ENCODE data around the gene PLAU. TPM values are rescaled to one million over a fixed set of nuclear protein-coding genes. Genes with fewer than 3 reads are reported as not detected.

The PLAU gene
- total RNA-seq, 1 donor from 2014 or later: 90.2 TPM

DNA sequence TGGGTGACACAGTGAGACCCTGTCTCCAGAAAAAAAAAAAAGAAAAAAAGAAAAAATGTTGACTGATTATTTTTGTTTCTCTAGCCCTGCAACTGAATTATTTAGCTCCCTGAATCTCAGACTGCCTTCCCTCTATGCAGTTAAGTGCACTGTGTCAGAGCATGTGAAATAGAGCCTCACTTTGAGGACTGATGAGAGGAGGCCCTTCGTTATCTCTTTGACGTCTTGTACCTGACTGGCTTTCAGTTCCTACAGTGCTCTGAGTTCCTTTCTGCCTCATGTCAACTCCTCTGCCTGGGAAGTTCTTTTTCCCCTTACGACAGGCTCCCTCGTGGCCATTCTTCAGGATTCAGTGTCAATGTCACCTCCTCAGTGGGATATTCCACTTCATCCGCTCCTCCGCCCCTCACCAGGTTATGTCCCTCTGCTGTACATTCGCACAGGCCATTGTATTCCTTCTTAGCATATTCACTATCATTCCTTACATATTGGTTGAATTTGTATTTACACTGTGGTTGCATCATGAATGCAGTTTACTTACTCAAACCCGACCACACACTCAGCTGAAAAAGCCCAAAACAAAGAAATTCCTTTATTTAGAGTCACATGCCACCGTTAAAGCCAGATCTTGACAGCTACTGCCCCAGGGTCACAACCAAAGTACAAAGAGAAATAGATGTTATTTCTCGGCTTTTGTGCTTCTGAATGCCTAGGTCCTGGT lies 18.5 kb upstream of the PLAU start:
- no peak overlapping the region for H3K27ac ChIP-seq (ENCODE audit: low read depth, low read length)
- no peaks in the 10 kb centered on the region for H3K79me2 ChIP-seq (ENCODE audit: insufficient read depth, low read length)
- no peaks in the 10 kb centered on the region for H3K9me3 ChIP-seq (ENCODE audit: insufficient read depth, low read depth, low read length)
- H3K4me1 ChIP-seq (ENCODE audit: insufficient read depth, low read length): peaks cover 45% of the 10 kb centered on the region
- H3K36me3 ChIP-seq (ENCODE audit: insufficient read depth, low read length): no peaks in the 10 kb centered on the region
- no peak overlapping the region for H3K4me3 ChIP-seq (ENCODE audit: insufficient read depth, low read depth, low read length)
- Mint-ChIP-seq H3K36me3 (ENCODE audit: low read depth, unreplicated experiment) (peaks cover 3% of the 10 kb centered on the region), H3K4me1 (ENCODE audit: low read depth, unreplicated experiment) (peaks cover 43% of the 10 kb centered on the region), H3K27me3 (ENCODE audit: low read depth, unreplicated experiment) (no peaks in the 10 kb centered on the region), H3K27ac (ENCODE audit: unreplicated experiment) (peak overlapping the region; percentile 11), H3K9me3 (ENCODE audit: unreplicated experiment) (peaks cover 1% of the 10 kb centered on the region), H3K4me3 (ENCODE audit: unreplicated experiment) (no peak overlapping the region)
- H3K27me3 ChIP-seq (ENCODE audit: insufficient read depth, low read length): peaks cover 2% of the 10 kb centered on the region
- peak; percentile 75 for DNase-seq (ENCODE audit: low read depth)
- TF ChIP-seq EZH2 (IDR thresholded peaks at IDR 0.05; ENCODE audit: insufficient read depth, low read length): no peak
- TF ChIP-seq CTCF (IDR thresholded peaks at IDR 0.05; ENCODE audit: insufficient read depth, low read depth, low read length): no peak
- no peaks in the 10 kb centered on the region for H4K20me1 ChIP-seq (ENCODE audit: insufficient read depth, low read length)
- no peak overlapping the region for H2AFZ ChIP-seq (ENCODE audit: low read depth, low read length)
- no peak for FAIRE-seq
- H3K9ac ChIP-seq (ENCODE audit: low read length): no peak overlapping the region
- peak overlapping the region; percentile 34 for H3K4me2 ChIP-seq (ENCODE audit: low read length)

DNA sequence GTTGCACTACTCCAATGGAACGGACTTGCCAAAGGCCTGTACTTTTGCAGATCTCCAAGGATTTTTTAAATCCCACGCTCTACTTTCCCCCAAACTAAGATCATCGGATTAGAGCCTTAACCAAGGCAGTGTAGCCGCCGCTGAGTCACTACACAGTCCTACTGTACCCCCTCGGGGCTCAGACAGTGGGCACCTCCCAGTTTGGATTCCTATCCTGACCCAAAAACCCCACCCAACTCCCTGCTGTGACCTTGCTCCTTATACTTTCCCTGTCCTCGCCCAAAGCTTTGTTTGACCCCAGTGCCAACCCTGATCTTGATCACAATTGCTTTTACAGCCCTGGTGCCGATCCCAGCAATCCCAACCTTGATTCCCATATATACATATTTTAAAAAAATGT lies 17.5 kb upstream of the PLAU start:
- Histone ChIP-seq H3K4me3 (ENCODE audit: insufficient read depth, low read depth, low read length) (no peak overlapping the region), H3K79me2 (ENCODE audit: insufficient read depth, low read length) (no peaks in the 10 kb centered on the region), H3K4me2 (ENCODE audit: low read length) (peak overlapping the region; percentile 34), H3K9ac (ENCODE audit: low read length) (no peak overlapping the region), H3K27me3 (ENCODE audit: insufficient read depth, low read length) (peaks cover 2% of the 10 kb centered on the region), H2AFZ (ENCODE audit: low read depth, low read length) (no peak overlapping the region), H3K4me1 (ENCODE audit: insufficient read depth, low read length) (peaks cover 37% of the 10 kb centered on the region), H4K20me1 (ENCODE audit: insufficient read depth, low read length) (no peaks in the 10 kb centered on the region), H3K36me3 (ENCODE audit: insufficient read depth, low read length) (no peaks in the 10 kb centered on the region), H3K9me3 (ENCODE audit: insufficient read depth, low read depth, low read length) (no peaks in the 10 kb centered on the region), H3K27ac (ENCODE audit: low read depth, low read length) (no peak overlapping the region)
- H3K27ac Mint-ChIP-seq (ENCODE audit: unreplicated experiment): peak overlapping the region; percentile 59
- H3K4me3 Mint-ChIP-seq (ENCODE audit: unreplicated experiment): no peak overlapping the region
- DNase-seq (ENCODE audit: low read depth) (no peak), FAIRE-seq (no peak)
- H3K36me3 Mint-ChIP-seq (ENCODE audit: low read depth, unreplicated experiment): peaks cover 3% of the 10 kb centered on the region
- H3K4me1 Mint-ChIP-seq (ENCODE audit: low read depth, unreplicated experiment): peaks cover 34% of the 10 kb centered on the region
- H3K9me3 Mint-ChIP-seq (ENCODE audit: unreplicated experiment): peaks cover 1% of the 10 kb centered on the region
- no peaks in the 10 kb centered on the region for H3K27me3 Mint-ChIP-seq (ENCODE audit: low read depth, unreplicated experiment)
- no peak for TF ChIP-seq CTCF (IDR thresholded peaks at IDR 0.05; ENCODE audit: insufficient read depth, low read depth, low read length)
- TF ChIP-seq EZH2 (IDR thresholded peaks at IDR 0.05; ENCODE audit: insufficient read depth, low read length): no peak
